GM21723 (cell line): ENCODE data around the gene ZNF146.
"Not testable (repeated sequence)": the region's sequence is repeated elsewhere in the genome, so short reads cannot be mapped to it uniquely, and the experiment has no call there.

Experiments used
- ATAC-seq: cut with Tn5 transposase; IDR thresholded peaks from one replicate; pipeline ENCODE4 v1.9.1; 2021; ENCODE audit warnings: mild to moderate bottlenecking, moderate library complexity; ENCODE audit not compliant: unreplicated experiment

The ZNF146 gene

GRCh38 chr19:36233626-36234025 lies 18.7 kb downstream of the ZNF146 start:
- not testable (repeated sequence) for ATAC-seq

DNA sequence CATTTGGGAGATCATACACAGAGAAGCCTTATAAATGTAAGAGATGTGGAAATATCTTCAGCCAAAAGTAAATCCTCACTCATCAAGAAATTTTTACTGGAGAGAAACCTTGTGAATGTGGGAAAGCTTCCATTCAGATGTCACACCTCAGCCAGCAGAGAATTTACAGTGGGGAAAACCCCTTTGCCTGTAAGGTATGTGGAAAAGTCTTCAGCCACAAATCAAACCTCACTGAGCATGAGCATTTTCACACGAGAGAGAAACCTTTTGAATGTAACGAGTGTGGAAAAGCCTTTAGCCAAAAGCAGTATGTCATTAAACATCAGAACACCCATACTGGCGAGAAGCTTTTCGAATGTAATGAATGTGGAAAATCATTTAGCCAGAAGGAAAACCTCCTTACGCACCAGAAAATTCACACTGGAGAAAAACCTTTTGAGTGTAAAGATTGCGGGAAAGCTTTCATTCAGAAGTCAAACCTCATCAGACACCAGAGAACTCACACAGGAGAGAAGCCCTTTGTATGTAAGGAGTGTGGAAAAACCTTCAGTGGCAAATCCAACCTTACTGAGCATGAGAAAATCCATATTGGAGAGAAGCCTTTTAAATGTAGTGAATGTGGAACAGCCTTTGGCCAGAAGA lies 21.5 kb downstream of the ZNF146 start:
- no peak for ATAC-seq

- ATAC-seq: no peak
Measured at GRCh38 chr19:36236946-36237310, 22.0 kb downstream of the ZNF146 start.

DNA sequence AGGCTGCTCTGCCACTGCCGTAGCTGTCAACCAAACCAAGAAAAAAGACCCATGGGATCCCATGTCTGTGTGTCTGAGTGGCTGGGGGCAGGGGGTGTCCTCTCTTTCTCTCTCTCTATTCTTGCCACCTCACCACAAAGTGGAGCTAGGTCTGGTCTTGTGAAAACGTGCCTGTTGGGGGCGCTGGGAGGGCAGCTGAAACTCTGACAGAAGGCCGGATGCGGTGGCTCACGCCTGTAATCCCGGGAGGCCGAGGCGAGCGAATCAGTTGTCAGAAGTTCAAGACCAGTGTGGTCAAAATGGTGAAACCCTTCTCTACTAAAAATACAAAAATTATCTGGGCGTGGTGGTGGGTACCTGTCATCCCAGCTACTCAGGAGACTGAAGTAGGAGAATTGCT lies 29.2 kb downstream of the ZNF146 start:
- ATAC-seq: no peak

DNA sequence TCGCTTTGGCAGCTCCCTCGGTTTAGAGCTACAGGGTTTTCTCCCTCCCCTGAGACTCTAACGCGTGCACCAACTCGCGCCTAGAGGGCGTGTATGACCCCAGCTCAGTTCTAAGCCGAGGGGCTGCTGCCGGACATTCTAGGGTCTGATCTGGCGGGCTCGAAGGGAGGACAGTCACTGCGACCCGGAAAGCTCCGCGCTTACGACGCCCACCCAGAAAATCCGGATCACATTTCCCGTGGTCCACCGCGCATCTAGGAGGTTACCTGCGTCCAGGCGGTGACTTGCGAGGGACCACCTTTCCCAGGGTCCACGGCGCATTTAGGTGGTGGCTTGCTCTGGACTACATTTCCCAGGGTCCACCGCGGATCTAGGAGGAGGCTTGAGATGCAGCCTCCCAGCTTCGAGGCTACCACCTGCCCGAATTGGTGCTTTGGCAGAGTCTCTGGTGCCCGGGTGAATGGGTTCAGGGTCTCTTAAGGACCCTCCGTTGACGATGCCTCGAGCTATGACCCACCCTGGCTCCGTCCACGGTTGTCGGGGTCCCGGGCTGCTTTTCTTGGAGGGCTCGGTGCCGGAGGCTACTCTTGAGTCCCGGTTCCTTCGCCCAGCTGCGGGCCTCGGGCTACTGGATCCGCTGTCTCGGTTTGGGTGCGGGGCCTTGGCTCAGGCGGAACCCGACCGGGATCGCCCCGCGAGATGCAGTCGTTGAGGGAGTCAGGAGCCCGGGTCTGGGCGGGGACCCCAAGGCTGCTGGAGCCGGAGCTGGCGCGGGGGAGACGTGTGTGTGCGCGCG lies 30.5 kb downstream of the ZNF146 start:
- ATAC-seq: no peak

- no peak for ATAC-seq
Measured at GRCh38 chr19:36246006-36246481, 31.1 kb downstream of the ZNF146 start.

GRCh38 chr19:36252047-36252446 lies 37.1 kb downstream of the ZNF146 start:
- ATAC-seq: no peak

- ATAC-seq: no peak
Measured at GRCh38 chr19:36254848-36255247, 39.9 kb downstream of the ZNF146 start.

- ATAC-seq: no peak
Measured at GRCh38 chr19:36255316-36255715, 40.4 kb downstream of the ZNF146 start.

DNA sequence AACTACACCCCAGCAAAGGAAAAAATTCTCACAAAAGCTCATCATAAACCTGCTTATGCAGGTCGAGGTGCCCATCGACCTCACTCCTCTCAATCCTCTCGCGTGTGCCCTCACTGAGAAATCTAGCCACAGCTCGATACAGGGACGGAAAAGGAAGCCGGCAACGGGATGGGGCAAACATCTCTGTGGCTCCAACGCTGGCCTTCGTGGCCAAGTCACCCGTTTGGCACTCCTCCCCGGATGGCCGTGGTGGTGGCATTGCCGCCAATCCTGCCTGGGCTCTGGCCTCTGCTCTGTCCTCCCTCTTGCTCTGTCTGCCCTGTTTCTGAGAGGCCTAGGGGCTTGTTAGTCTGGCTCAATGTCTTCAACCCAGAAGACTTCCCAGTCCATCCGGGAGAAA lies 41.2 kb downstream of the ZNF146 start:
- ATAC-seq: no peak

DNA sequence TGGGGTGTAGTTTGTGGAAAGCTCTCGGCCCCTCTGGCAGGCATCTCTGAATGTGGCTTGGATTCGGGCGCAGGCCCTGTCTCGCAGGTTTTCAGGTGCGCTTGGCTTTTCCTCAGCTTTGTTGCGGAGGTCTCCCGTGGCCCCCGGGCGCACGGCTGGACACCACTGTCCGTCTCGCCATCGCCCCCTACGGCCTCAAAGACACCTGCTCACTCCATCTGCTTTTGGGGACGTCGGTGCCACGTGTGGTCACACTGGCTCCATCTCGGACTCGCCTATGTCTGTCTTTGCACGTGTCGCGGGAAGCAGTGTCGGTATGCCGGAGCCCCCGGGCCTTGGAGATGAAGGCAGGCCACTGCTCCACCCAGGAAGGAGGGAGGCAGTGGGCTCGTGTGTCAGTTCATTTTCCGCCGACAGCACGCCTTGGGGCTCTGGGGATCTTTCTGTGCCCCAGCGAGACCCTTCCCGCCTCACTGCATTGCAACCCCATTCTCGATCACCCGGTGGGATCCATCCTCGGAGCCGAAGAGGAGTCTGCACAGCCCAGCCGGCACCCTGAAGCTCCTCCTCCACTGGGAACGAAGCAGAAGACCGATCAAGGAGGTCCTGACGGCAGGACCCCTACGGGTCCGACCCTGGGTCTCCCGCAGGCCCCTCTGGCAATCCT lies 42.1 kb downstream of the ZNF146 start:
- no peak for ATAC-seq

GRCh38 chr19:36257520-36257876 lies 42.6 kb downstream of the ZNF146 start:
- no peak for ATAC-seq

GRCh38 chr19:36258028-36258875 lies 43.3 kb downstream of the ZNF146 start:
- ATAC-seq: no peak

GRCh38 chr19:36259211-36259610 lies 44.3 kb downstream of the ZNF146 start:
- no peak for ATAC-seq

- no peak for ATAC-seq
Measured at GRCh38 chr19:36265064-36265463, 50.2 kb downstream of the ZNF146 start.

DNA sequence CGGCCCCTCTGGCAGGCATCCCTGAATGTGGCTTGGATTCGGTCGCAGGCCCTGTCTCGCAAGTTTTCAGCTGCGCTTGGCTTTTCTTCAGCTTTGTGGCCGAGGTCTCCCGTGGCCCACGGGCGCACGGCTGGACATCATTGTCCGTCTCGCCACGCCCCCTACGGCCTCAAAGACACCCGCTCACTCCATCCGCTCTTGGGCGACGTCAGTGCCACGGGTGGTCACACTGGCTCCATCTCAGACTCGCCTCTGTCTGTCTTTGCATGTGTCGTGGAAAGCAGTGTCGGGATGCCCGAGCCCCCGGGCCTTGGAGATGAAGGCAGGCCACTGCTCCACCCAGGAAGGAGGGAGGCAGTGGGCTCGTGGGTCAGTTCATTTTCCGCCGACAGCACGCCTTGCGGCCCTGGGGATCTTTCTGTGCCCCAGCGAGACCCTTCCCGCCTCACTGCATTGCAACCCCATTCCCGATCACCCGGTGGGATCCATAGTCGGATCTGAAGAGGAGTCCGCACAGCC lies 51.0 kb downstream of the ZNF146 start:
- ATAC-seq: no peak

DNA sequence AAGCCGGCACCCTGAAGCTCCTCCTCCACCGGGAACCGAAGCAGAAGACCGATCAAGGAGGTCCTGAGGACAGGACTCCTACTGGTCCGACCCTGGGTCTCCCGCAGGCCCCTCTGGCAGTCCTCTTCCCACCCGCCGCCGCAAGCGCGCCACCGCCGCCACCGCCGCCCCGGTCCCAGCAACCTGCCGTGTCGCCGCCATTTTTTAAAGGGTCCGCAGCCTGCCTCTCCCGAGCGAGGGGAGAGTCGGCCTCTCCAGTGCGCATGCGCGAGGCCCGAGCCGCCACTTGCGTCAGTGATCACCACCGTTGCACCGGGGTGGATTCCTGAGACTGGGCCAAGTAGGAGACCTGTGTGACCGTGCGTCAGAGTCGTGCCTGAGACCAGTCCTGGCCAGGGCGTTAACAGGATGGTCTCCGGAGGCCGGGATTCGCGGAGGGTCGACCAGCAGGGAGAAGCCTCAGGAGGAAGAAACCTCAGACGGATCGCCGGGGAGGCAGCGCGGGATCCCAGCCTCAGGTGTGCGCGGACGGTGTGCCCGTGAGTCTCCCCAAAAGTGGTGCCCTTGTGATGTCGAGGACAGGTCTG lies 51.6 kb downstream of the ZNF146 start:
- ATAC-seq: no peak

DNA sequence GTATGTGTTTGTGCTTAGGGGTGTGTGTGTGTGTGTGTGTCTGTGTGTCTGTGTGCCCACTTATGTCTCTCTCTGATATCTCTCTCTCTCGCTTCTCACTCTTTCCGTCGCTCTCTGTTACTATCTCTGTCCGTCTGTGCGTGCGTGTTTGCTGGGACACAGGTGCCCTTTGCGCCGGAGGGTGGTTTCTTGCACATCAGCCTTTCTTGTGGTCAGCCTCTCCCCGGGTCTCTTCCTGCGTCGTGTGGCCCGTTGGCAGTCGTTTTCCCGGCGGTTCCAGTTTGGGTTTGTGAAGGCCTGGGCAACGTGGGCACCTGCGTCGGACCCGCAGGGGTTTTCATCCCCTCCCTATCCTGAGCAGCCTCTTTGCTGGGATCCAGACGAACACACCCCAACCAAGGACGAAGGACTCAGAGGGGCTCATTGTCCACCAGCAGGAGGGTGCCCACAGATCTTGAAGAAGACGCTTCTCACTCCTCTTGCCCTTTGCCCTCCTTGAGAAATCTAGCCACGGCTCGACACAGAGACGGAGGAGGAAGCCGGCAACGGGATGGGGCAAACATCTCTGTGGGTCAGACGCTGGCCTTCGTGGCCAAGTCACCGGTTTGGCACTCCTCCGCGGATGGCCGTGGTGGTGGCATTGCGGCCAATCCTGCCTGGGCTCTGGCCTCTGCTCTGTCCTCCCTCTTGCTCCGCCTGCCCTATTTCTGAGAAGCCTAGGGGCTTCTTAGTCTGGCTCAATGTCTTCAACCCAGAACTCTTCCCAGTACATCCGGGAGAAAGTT lies 52.3 kb downstream of the ZNF146 start:
- no peak for ATAC-seq

GRCh38 chr19:36268081-36268480 lies 53.2 kb downstream of the ZNF146 start:
- not testable (repeated sequence) for ATAC-seq

DNA sequence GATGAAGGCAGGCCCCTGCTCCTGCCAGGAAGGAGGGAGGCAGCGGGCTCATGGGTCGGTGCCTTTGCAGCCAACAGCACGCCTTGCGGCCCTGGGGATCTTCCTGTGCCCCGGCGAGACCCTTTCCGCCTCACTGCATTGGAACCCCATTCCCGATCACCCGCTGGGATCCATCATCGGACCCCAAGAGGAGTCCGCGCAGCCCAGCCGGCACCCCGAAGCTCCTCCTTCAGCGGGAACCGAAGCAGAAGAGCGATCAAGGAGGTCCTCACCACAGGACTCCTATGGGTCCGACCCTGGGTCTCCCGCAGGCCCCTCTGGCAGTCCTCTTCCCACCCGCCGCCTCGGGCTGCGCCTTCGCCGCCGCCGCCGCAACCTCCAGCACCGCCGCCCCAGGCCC lies 53.7 kb downstream of the ZNF146 start:
- ATAC-seq: not testable (repeated sequence)
